Calu3 (cell line): ENCODE results near the gene NBAS. TPM values are rescaled to one million over a fixed set of nuclear protein-coding genes. Genes with fewer than 3 reads are reported as not detected.

Experiments
- BruUV-seq: library from RNA; stranded (reverse); fragments of 400-500 nt; replicated peaks from 2 replicates; lab custom pipeline; 2021; lab: Mats Ljungman, UMichigan
- CTCF ChIA-PET: fragments of 300-600 bp; sonication (Branson Sonifier 250); formaldehyde crosslinking; loops from one replicate; lab custom pipeline; 2022; ENCODE audit warnings: antibody characterized with exemption; lab: Charles Lee
- DNase-seq: peaks from one replicate; pipeline ENCODE4 v3.0.0; 2022
- H3K27ac Mint-ChIP-seq: one replicate; pipeline ENCODE4 v1.8.0; 2022; ENCODE audit warnings: mixed read lengths; ENCODE audit not compliant: unreplicated experiment
- H3K27me3 Mint-ChIP-seq: one replicate; pipeline ENCODE4 v1.8.0; 2022; ENCODE audit warnings: mixed read lengths; ENCODE audit not compliant: unreplicated experiment
- H3K36me3 Mint-ChIP-seq: one replicate; pipeline ENCODE4 v1.8.0; 2022; ENCODE audit warnings: mild to moderate bottlenecking, moderate library complexity, mixed read lengths; ENCODE audit not compliant: insufficient read depth, unreplicated experiment
- H3K4me1 Mint-ChIP-seq: one replicate; pipeline ENCODE4 v1.8.0; 2022; ENCODE audit warnings: mild to moderate bottlenecking, low read depth, mixed read lengths; ENCODE audit not compliant: unreplicated experiment
- H3K4me3 Mint-ChIP-seq: one replicate; pipeline ENCODE4 v1.8.0; 2022; ENCODE audit warnings: mild to moderate bottlenecking, low read depth, moderate library complexity, mixed read lengths; ENCODE audit not compliant: unreplicated experiment
- H3K9me3 Mint-ChIP-seq: one replicate; pipeline ENCODE4 v1.8.0; 2022; ENCODE audit warnings: low read depth, mixed read lengths; ENCODE audit not compliant: unreplicated experiment
- intact Hi-C: fragments of 100-400 bp; cut with micrococcal nuclease; formaldehyde crosslinking; loops from one replicate; pipeline ENCODE4 v1.10.0; 2022; ENCODE audit not compliant: unreplicated experiment
- total RNA-seq: library from RNA; stranded (reverse); gene quantifications from 2 replicates; pipeline ENCODE4 v1.2.3, GENCODE V29; 2022
- TF ChIP-seq, protein P1 (sequence below): fragments of 200-600 bp; IDR thresholded peaks from one replicate; pipeline ENCODE4 v1.8.0; 2022; ENCODE audit warnings: antibody characterized with exemption; ENCODE audit not compliant: unreplicated experiment

Gene NBAS
- total RNA-seq, 1 experiment from 2014 or later = 30.4 TPM

DNA sequence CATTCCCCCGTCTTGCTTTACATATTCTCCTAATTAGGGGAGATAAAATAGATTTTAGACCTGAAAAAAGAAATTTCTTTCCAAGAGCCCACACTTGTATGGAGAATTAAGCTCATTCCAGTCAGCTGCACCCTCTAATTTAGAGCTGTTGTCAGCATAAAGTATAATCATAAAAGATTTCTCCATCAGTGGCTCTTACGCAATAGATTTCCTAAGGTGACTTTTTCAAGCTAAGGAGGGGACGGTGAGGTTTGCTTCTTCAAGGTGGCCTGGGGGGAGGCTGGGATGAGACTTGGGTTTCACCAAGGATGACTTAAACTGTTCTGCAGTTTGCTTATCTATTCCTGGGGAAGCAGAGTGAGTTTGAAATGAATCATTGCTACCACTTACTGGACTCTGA, 426.2 kb downstream of the NBAS start:
- Mint-ChIP-seq H3K4me3 (no peak overlapping the region), H3K9me3 (peaks cover 8% of the 10 kb centered on the region), H3K4me1 (no peaks in the 10 kb centered on the region), H3K36me3 (no peaks in the 10 kb centered on the region), H3K27ac (no peak overlapping the region), H3K27me3 (peaks cover 2% of the 10 kb centered on the region)
- DNase-seq = no peak
- CTCF ChIA-PET = no interaction called here
- TF ChIP-seq, protein P1, sequence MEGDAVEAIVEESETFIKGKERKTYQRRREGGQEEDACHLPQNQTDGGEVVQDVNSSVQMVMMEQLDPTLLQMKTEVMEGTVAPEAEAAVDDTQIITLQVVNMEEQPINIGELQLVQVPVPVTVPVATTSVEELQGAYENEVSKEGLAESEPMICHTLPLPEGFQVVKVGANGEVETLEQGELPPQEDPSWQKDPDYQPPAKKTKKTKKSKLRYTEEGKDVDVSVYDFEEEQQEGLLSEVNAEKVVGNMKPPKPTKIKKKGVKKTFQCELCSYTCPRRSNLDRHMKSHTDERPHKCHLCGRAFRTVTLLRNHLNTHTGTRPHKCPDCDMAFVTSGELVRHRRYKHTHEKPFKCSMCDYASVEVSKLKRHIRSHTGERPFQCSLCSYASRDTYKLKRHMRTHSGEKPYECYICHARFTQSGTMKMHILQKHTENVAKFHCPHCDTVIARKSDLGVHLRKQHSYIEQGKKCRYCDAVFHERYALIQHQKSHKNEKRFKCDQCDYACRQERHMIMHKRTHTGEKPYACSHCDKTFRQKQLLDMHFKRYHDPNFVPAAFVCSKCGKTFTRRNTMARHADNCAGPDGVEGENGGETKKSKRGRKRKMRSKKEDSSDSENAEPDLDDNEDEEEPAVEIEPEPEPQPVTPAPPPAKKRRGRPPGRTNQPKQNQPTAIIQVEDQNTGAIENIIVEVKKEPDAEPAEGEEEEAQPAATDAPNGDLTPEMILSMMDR = no peak
- intact Hi-C loops = no loop called here
- BruUV-seq = no TSS peak

- Mint-ChIP-seq H3K4me3 (no peak overlapping the region), H3K4me1 (no peaks in the 10 kb centered on the region), H3K27ac (no peak overlapping the region), H3K36me3 (no peaks in the 10 kb centered on the region), H3K9me3 (peaks cover 5% of the 10 kb centered on the region), H3K27me3 (peaks cover 17% of the 10 kb centered on the region)
- CTCF ChIA-PET = no interaction called here
- TF ChIP-seq, protein P1 = no peak
- DNase-seq = no peak
- intact Hi-C loops = no loop called here
- no TSS peak for BruUV-seq
These were observed 427.7 kb downstream of the NBAS start for GRCh38 chr2:15133461-15133860.

GRCh38 chr2:15128846-15129245, 432.3 kb downstream of the NBAS start:
- Mint-ChIP-seq H3K36me3 (no peaks in the 10 kb centered on the region), H3K4me3 (no peak overlapping the region), H3K27me3 (peaks cover 26% of the 10 kb centered on the region), H3K27ac (no peak overlapping the region), H3K4me1 (no peaks in the 10 kb centered on the region), H3K9me3 (peaks cover 9% of the 10 kb centered on the region)
- CTCF ChIA-PET = no interaction called here
- TF ChIP-seq, protein P1 = no peak
- no peak for DNase-seq
- intact Hi-C loops = no loop called here
- no TSS peak for BruUV-seq

GRCh38 chr2:15127876-15128275, 433.3 kb downstream of the NBAS start:
- CTCF ChIA-PET = no interaction called here

More at GRCh38 chr2:15127876-15128275, 433.3 kb downstream of the NBAS start:
- no peak overlapping the region for H3K4me3 Mint-ChIP-seq
- no peak overlapping the region for H3K27ac Mint-ChIP-seq
- H3K9me3 Mint-ChIP-seq = peaks cover 12% of the 10 kb centered on the region
- H3K27me3 Mint-ChIP-seq = peaks cover 26% of the 10 kb centered on the region
- no peak for DNase-seq
- BruUV-seq = no TSS peak
- intact Hi-C loops = no loop called here
- TF ChIP-seq, protein P1 = no peak
- H3K4me1 Mint-ChIP-seq = no peaks in the 10 kb centered on the region
- no peaks in the 10 kb centered on the region for H3K36me3 Mint-ChIP-seq
